CD4-positive, alpha-beta T cell (primary cell): ENCODE measurements around the gene UPF2. TPM values are rescaled to one million over a fixed set of nuclear protein-coding genes. Genes with fewer than 3 reads are reported as not detected.

Experiments
- ATAC-seq: fragments of 200-7000 bp; cut with Tn5 transposase; one replicate; pipeline ENCODE4 v1.10.0; 2022; ENCODE audit warnings: mild to moderate bottlenecking; ENCODE audit not compliant: poor library complexity
- CTCF ChIA-PET: fragments of 350-600 bp; sonication (Branson Sonifier 250); formaldehyde crosslinking; loops from one replicate; lab custom pipeline; 2021; ENCODE audit warnings: antibody characterized with exemption, inconsistent platforms; lab: Charles Lee
- POLR2A ChIA-PET: fragments of 350-600 bp; sonication (Branson Sonifier 250); formaldehyde crosslinking; loops from one replicate; lab custom pipeline; 2021; ENCODE audit warnings: antibody characterized with exemption, inconsistent platforms; lab: Charles Lee
- DNase-seq, 14 experiments: peaks; one replicate each; pipeline ENCODE4 v3.0.0-alpha.2; 2013 to 2020; ENCODE audit warnings: mixed read lengths in 2 of 14
- H3K27ac ChIP-seq, 2 donors: one replicate each; pipeline versions ENCODE4 v1.5.1 to v1.7.0; 2013; ENCODE audit warnings: low read length in 2 of 2, low read depth in 1 of 2, mild to moderate bottlenecking in 1 of 2
- H3K27me3 ChIP-seq, 2 experiments: 1 replicate in 1 of 2; 2 replicates in 1 of 2; pipeline versions ENCODE4 v1.6.1 to v1.7.0; 2013; ENCODE audit warnings: low read length in 2 of 2, control low read depth in 1 of 2, mild to moderate bottlenecking in 1 of 2, moderate library complexity in 1 of 2; ENCODE audit not compliant: insufficient read depth in 2 of 2, control insufficient read depth in 1 of 2
- H3K36me3 ChIP-seq: one replicate; pipeline ENCODE4 v1.6.1; 2013; ENCODE audit warnings: low read length, control low read depth; ENCODE audit not compliant: insufficient read depth
- H3K4me1 ChIP-seq: one replicate; pipeline ENCODE4 v1.6.1; 2013; ENCODE audit warnings: low read length, control low read depth; ENCODE audit not compliant: insufficient read depth
- H3K4me3 ChIP-seq: one replicate; pipeline ENCODE4 v1.5.1; 2013; ENCODE audit warnings: mild to moderate bottlenecking, low read length, moderate library complexity
- H3K9me3 ChIP-seq, 2 experiments: 1 replicate in 1 of 2; 2 replicates in 1 of 2; pipeline versions ENCODE4 v1.6.1 to v1.7.0; 2013; ENCODE audit warnings: low read length in 2 of 2, mild to moderate bottlenecking in 2 of 2, control low read depth in 1 of 2, moderate library complexity in 1 of 2; ENCODE audit not compliant: control insufficient read depth in 1 of 2, insufficient read depth in 1 of 2
- H3K27ac Mint-ChIP-seq: one replicate; pipeline ENCODE4 v1.8.0; 2020; ENCODE audit warnings: mixed read lengths
- H3K27me3 Mint-ChIP-seq: one replicate; pipeline ENCODE4 v1.8.0; 2021; ENCODE audit warnings: mixed read lengths
- H3K36me3 Mint-ChIP-seq: one replicate; pipeline ENCODE4 v1.8.0; 2021; ENCODE audit warnings: low read depth, mixed read lengths
- H3K4me1 Mint-ChIP-seq: one replicate; pipeline ENCODE4 v1.8.0; 2021; ENCODE audit warnings: low read depth, mixed read lengths
- H3K4me3 Mint-ChIP-seq: one replicate; pipeline ENCODE4 v1.8.0; 2020; ENCODE audit warnings: mild to moderate bottlenecking, mixed read lengths
- H3K9me3 Mint-ChIP-seq: one replicate; pipeline ENCODE4 v1.8.0; 2020; ENCODE audit warnings: mixed read lengths
- CTCF ChIP-seq: fragments of 200-600 bp; IDR thresholded peaks from one replicate; pipeline ENCODE4 v1.8.0; 2022; ENCODE audit warnings: antibody characterized with exemption, mild to moderate bottlenecking
- intact Hi-C, 2 experiments: fragments of 100-400 bp; cut with DNase I in 1 of 2; cut with micrococcal nuclease in 1 of 2; formaldehyde crosslinking; loops; one replicate each; pipeline versions ENCODE4 v1.15.1 to v1.9.0; 2023 to 2025; cut with DNase I, micrococcal nuclease
- total RNA-seq, 174 experiments: library from RNA in 2 of 174; stranded (reverse) in 2 of 174; gene quantifications; one replicate each; pipeline ENCODE4 v1.2.3 and lab custom pipeline; 2021 to 2026

The UPF2 gene
- total RNA-seq, 2 experiments from 2014 or later: 14.5 to 15.3 TPM

GRCh38 chr10:11885437-11886137, 157.0 kb downstream of the UPF2 start:
- Mint-ChIP-seq H3K27ac (no peak overlapping the region), H3K9me3 (no peaks in the 10 kb centered on the region), H3K27me3 (no peaks in the 10 kb centered on the region), H3K36me3 (no peaks in the 10 kb centered on the region), H3K4me3 (no peak overlapping the region), H3K4me1 (no peaks in the 10 kb centered on the region)
- Histone ChIP-seq H3K27ac (no peak overlapping the region), H3K9me3 (no peaks in the 10 kb centered on the region), H3K4me1 (peaks cover 14% of the 10 kb centered on the region), H3K27me3 (no peaks in the 10 kb centered on the region), H3K36me3 (no peaks in the 10 kb centered on the region), H3K4me3 (no peak overlapping the region)
- CTCF ChIA-PET: no interaction called here
- TF ChIP-seq CTCF: no peak
- intact Hi-C loops: no loop called here
- ATAC-seq (no peak), DNase-seq (no peak)
- POLR2A ChIA-PET: no interaction called here

- Mint-ChIP-seq H3K4me3 (no peak overlapping the region), H3K27me3 (no peaks in the 10 kb centered on the region), H3K27ac (no peak overlapping the region), H3K4me1 (no peaks in the 10 kb centered on the region), H3K36me3 (no peaks in the 10 kb centered on the region), H3K9me3 (no peaks in the 10 kb centered on the region)
- Histone ChIP-seq H3K27me3 (no peaks in the 10 kb centered on the region), H3K36me3 (no peaks in the 10 kb centered on the region), H3K4me3 (no peak overlapping the region), H3K27ac (no peak overlapping the region), H3K4me1 (peaks cover 14% of the 10 kb centered on the region), H3K9me3 (no peaks in the 10 kb centered on the region)
- ChIA-PET CTCF (no interaction called here), POLR2A (no interaction called here)
- no peak for TF ChIP-seq CTCF
- no peak for ATAC-seq
- no peak for DNase-seq
- intact Hi-C loops: no loop called here
These were observed 157.7 kb downstream of the UPF2 start for GRCh38 chr10:11884706-11885423.

- no peak for TF ChIP-seq CTCF
- H3K27ac Mint-ChIP-seq: no peak overlapping the region
- Histone ChIP-seq H3K27me3 (no peaks in the 10 kb centered on the region), H3K4me1 (peaks cover 14% of the 10 kb centered on the region), H3K9me3 (no peaks in the 10 kb centered on the region), H3K4me3 (no peak overlapping the region), H3K36me3 (no peaks in the 10 kb centered on the region), H3K27ac (no peak overlapping the region)
- ChIA-PET CTCF (no interaction called here), POLR2A (no interaction called here)
- DNase-seq: no peak
- intact Hi-C loops: no loop called here
- H3K4me3 Mint-ChIP-seq: no peak overlapping the region
- H3K4me1 Mint-ChIP-seq: no peaks in the 10 kb centered on the region
- H3K27me3 Mint-ChIP-seq: no peaks in the 10 kb centered on the region
- H3K9me3 Mint-ChIP-seq: no peaks in the 10 kb centered on the region
- no peaks in the 10 kb centered on the region for H3K36me3 Mint-ChIP-seq
- ATAC-seq: no peak
These were observed 159.8 kb downstream of the UPF2 start for GRCh38 chr10:11882646-11883375.
